COLO668 (cell line): ENCODE results near the gene GLI2.

ENCODE experiments used
- DNase-seq: peaks from one replicate; lab custom pipeline; 2025; ENCODE audit not compliant: unreplicated experiment; lab: John Stamatoyannopoulos, UW

Gene GLI2

GRCh38 chr2:120737340-120738101 is 1.9 kb downstream of the GLI2 start:
- peak; percentile 33 for DNase-seq

- no peak for DNase-seq
These were observed 2.4 kb downstream of the GLI2 start for GRCh38 chr2:120738117-120738516.

DNA sequence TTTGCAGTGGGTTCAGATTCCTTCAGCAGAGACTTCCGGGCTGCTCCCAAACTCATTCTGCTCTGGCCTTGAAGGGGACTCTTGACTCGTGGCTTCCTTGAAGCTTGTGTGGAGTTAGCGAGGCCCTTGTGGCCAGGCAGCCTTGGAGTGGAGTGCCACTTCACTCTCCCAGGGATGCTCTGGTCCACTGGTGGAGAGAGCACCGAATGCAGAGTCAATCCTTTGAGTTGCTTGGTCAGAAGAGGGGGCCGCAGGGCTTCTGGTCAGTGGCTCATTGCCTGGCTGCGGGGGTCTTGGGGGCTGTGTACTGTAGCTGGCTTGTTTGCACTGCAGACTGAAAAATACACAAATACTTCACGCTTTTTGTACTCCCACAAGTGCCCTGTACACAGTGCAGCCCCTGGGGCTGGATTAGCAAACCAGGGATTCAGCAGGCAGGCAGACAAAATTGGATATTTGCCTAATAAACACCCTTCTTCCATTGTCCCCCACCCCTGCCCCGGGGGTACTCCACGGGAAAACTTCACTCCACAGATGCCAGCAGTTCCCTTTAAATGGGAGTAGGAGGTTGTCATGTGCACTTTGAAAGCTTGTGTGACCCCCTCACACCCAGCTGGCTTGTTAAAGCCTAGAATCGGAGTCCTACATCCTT is 3.2 kb downstream of the GLI2 start:
- DNase-seq: no peak

DNA sequence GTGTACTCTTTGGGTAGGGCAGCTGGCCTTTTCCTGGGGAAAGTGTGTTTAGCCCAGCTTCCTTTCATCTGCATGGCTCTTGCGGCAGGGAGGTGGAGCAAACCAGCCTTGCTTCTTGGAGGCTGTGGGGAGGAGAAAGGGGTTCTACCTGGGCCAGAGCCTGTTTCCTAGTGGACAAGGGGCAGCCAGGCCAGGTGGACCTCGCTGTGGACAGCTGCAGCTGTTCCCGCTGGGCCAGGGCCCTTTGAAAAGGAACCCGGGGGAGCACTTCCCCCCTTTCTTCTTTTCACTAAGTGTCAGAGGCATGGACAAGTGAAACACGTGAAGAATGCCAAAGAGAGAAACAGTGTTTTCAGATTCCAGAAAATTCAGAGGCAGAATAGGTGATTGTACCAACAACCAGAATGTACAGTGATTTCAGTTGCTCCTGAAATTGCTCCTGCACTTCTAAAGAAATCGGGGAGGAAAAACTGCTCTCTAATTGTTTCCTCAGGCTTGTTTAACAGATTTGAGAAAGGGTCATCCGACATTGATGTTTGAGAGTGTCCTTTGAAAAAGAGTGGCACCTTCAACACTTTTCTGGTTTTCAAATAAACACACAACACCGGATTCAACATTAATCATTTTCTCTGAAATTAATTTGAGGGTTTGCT is 3.9 kb downstream of the GLI2 start:
- DNase-seq: no peak

DNA sequence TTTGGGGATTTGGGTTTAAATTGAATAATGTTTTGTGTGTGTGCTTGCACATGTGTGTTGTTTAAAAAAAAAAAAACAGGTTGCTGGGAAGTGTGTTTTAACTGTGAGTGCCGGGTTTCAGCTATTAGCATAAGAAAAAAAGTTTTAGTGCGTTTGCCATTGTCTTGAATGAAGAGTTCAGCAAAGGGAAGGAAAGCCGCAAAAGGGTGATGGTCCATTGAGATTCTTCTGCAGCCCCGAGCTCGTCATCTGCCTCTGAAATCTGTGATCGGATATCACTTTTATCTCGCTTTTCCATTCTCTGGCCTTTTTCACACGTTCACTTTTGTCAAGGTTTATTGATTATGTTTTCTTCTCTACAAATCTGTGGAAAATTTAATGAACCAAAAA is 4.7 kb downstream of the GLI2 start:
- DNase-seq: no peak

DNA sequence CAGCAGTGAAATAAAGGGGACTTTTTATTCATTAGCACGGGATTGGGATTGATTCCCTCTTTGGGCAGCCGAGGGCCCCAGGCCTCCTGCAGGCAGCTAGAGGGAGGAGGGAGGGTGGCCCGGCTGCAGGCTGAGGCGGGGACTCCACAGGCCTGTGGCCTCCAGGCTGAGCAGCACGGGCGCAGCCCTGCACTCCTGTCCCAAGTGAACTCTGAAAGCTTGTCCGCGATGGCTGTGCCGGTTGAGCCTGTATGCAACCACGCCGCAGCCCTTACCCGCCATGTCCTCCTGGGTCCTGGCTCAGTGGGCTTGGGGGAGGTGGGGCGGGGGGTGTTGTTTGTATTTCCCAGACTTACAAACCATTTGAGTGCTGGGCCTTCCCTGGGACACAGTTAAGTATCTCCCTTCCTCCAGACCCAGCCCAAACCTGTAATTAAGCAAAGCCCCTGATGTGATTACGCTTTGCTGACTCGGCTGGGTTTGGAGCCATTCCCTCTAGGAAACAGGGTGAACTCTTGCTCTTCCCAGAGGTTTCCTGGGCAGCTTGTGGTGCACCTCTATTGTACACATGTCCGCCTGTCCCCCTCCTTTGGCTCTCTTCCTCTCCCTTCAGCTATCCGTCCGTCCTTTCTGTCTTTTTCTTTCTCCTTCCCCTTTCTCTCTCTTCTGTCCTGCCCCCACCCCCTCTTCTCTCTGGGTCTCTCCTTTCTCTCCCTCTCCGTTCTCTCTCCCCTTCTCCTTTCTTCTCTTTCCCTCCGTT is 5.3 kb downstream of the GLI2 start:
- no peak for DNase-seq

DNA sequence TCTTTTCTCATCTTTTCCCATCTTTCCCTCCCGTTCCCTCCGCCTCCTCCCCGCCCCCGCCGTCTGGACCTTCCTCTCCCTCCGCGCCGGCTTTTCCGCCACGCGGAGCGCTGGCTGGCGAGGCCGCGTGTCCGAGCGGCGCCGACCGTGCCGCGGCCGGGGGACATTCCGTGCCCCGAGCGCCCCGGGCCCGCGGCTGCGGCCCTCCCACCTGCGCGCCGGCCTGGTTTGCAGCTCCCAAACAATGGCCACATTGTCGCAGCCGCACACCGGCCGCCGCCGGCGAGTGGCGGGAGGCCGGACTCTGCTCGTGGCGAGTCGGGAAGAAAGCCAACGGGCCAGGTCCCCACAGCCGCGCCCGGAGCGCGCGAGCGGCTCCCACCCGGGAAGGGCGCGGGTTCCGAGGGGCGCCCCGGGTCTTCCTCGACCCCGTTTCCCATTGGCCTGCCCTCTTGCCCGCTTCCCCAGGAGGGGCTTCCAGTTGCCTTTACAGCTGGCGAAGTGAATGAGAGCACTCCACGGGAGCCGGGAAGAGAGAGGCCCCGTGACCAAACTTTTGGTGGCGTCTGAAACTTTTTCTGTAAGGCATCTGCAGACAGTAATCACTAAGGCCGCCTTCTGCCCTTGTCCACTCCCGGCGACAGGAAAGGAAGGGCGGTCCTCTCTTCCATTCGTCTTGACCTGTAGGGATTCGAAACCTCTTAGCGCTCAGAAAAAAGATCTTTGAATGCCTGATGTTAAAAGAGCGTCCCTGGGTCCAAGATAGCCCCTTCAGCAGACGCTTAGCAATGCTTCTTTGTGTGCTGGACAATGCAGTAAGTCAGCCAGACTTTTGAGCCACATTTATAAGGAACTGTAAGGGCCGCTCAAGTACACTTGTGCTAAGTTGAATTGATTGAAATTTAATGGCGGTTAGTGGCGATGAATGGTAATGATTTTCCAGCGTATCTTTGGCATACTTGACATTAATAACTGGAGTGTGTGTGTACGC is 6.2 kb downstream of the GLI2 start:
- DNase-seq: no peak

DNA sequence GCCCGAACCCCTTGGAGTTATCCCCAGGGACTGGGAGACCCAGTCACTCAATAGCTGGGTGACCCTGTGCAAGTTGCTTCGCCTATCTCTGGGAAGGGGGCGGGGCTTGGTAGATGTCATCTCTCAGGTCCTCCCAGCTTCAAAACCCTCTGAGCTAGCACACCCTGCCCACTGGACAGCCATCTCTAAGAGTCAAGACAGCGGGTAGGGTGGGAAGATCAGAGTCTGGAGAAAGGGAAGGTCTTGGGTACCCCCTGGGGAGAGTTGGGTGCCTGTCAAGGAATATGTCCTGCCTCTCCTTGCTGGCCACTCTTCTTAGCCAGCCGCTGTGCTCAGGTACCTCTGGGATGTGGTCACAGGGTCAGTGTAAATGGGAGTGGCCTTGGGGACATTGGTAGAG is 8.0 kb downstream of the GLI2 start:
- no peak for DNase-seq

GRCh38 chr2:120744817-120745216 is 9.1 kb downstream of the GLI2 start:
- DNase-seq: no peak

DNA sequence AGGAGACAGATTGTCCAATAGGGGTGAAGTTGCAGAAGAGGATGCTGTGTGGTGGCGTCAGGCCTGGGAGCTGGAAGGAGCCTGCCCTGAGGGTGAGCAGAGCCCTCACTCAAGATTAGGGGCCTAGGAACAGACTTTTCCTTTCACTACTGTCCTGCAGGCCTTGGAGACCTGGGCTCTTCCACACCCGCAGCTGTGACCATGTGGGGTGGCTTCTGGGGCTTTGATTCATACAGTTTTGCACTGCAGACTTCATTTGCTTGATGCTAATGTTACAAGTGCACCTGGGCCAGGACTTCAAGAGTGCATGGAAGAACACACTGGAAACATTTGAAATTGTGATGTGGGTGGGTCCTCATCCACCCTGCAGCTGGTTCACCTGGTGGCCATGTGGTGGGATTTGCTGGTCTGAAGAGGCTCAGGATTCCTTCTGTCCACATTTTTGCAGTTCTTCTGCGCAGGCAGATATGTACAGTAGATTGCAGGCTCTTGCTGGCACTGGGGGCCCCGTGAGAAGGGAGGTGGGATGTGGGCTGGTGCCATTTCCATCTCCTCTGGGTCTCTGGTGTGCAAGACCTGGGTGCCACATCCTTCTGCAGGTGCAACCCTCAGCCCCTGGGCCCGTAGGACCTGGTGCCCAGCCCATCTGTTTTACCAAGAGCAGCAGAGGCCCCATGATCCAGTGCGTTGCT is 9.9 kb downstream of the GLI2 start:
- no peak for DNase-seq

GRCh38 chr2:120746144-120746543 is 10.5 kb downstream of the GLI2 start:
- no peak for DNase-seq

DNA sequence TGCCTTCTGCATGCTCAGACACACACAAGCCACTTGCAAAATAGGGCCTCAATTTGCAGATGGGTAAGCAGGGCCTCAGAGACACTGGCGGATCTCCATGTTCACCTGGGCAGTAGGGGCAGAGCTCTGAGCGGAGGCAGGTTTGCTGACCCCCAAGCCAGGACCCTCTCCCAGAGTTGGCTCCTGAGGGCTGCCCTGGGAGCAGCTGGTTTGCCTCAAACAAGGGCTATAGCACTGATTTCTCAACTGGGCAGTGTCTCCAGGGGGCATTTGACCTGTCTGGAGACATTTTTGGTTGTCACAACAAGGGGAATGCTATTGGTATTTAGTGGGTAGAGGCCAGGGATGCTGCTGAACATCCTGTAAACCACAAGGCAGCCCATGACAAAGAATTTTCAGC is 11.6 kb downstream of the GLI2 start:
- DNase-seq: no peak

DNA sequence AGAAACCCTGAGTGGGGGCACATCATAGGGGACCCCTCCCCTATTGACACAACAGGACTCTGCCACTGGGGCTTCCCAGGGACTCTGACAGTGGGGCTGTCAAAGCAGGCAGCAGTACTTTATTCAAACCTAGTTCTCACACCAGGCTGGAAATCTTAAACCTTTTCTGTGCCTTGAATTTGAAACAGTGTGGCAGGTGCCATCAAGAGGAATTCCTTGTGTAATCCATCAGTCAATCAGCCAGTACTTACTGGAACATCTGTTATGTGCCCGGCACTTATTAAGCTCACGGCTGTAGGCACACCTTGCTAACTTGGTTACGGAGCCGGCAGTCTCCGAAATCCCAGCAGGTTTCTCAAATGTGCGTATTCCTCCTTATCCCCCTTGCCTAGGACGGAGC is 12.0 kb downstream of the GLI2 start:
- no peak for DNase-seq

GRCh38 chr2:120748310-120748709 is 12.6 kb downstream of the GLI2 start:
- DNase-seq: no peak

GRCh38 chr2:120748741-120749140 is 13.1 kb downstream of the GLI2 start:
- no peak for DNase-seq

DNA sequence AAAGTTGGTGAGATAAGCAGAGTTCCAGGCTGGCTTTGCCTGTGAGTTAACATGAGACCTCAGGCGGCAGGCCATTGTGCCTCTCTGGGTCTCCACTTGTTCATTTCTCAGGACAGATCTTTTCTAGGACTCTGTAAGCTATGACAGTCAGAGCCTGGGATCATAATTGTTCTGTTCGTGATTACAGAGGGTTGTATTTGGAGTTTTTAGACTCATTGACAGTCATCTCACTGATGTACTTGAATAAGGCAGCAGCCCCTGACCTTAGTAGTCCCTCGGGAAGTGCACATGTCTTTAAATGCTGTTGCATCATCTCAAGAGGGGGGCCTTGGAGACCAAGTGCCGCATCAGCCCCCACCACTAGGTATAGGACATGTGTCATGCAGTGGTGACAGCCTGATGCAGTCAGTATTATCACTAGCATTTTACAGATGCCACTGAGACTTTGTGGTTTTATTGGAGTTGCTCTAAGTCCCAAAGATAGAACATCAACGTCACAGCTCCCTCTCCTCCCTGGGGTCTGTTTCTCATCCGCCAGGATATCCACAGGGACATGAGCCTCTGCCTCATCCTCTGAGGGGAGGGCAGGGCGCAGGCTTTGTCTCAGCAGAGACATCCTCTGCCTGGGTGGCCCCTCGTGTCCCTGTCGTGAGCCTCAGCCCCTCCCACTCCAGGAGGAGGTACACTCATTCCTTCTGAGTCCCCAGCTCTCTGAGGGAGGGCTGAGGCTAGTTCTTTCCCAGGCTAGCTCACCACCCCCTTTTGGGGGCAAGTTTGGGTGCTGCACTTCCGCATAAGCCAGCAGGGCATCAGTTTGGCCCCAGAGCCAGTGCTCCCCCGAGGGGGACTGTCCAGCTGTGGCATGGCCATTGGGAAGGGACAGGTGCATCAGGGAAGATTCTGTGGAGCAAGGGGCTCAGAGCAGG is 14.1 kb downstream of the GLI2 start:
- DNase-seq: no peak

DNA sequence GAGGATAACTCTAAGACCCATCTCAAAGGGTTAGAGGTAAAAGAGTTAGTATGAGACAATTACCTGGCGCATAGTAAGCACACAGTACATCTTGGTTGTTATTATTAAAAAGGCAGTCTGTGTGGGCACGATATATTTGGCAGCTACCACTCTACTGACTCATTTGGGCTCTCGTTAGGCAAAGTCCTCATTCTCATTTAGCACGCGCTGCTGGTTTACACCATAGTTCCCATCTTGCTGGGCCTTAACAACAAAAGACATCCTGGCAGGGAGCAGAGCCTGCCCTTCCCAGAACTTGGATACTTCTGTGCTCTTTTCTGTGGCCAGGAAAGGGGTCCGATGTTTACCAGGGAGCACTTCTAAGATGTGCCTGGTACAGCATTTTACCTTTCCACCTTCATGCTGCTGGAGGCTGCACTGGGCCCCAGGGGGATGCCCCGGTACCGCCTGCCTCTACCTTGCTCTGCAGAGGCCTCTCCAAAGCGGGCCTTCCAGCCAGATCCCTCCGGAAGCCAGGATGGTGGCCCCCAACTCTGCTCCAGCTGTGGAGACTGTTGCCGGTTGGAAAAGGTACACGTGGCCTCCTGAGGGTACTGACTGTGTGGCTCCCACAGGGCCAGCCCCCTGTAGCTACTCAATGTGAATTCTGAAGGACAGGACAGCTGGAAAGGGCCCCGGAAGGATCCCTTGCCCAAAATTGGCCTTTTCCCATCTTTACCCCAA is 15.0 kb downstream of the GLI2 start:
- no peak for DNase-seq

- DNase-seq: no peak
These were observed 15.9 kb downstream of the GLI2 start for GRCh38 chr2:120751553-120751952.
